NCI-H774 (cell line): ENCODE results near the gene IMPDH2.

Source experiments
- DNase-seq: peaks from one replicate; lab custom pipeline; 2025; lab: John Stamatoyannopoulos, UW

Gene IMPDH2

GRCh38 chr3:48980295-48980694, 48.9 kb downstream of the IMPDH2 start:
- no peak for DNase-seq

GRCh38 chr3:48979451-48979850, 49.7 kb downstream of the IMPDH2 start:
- DNase-seq = no peak
